Ascending aorta (tissue), 2 donors: Measurements from ENCODE around the gene C14orf119. TPM values are rescaled to one million over a fixed set of nuclear protein-coding genes. Genes with fewer than 3 reads are reported as not detected.

ENCODE experiments used
- DNase-seq, 2 donors: peaks; one replicate each; pipeline ENCODE4 v3.0.0-alpha.2; 2019; ENCODE audit warnings: low spot score in 2 of 2
- H3K27ac ChIP-seq, 2 donors: fragments of 200-600 bp; sonication (generic); one replicate each; pipeline ENCODE4 v1.5.1; 2016 to 2017; ENCODE audit warnings: mild to moderate bottlenecking in 1 of 2
- H3K27me3 ChIP-seq: fragments of 200-600 bp; sonication (generic); one replicate; pipeline ENCODE4 v1.5.1; 2017
- H3K36me3 ChIP-seq, 2 donors: fragments of 200-600 bp; sonication (generic); one replicate each; pipeline ENCODE4 v1.5.1; 2016
- H3K4me1 ChIP-seq, 2 donors: fragments of 200-600 bp; sonication (generic); one replicate each; pipeline ENCODE4 v1.5.1; 2016 to 2017; ENCODE audit warnings: mild to moderate bottlenecking in 1 of 2
- H3K4me3 ChIP-seq, 2 donors: fragments of 200-600 bp; sonication (generic); one replicate each; pipeline ENCODE4 v1.5.1; 2016 to 2017; ENCODE audit warnings: mild to moderate bottlenecking in 1 of 2
- H3K9me3 ChIP-seq, 2 donors: fragments of 200-600 bp; sonication (generic); one replicate each; pipeline ENCODE4 v1.5.1; 2016
- intact Hi-C: fragments of 100-400 bp; cut with DNase I; formaldehyde crosslinking; loops from one replicate; pipeline ENCODE4 v1.15.1; 2023
- total RNA-seq: library from RNA; depleted of rRNA; stranded (reverse); fragments of >200 nt; gene quantifications from one replicate; pipeline ENCODE4 v1.1.0, GENCODE V29; 2016
- TF ChIP-seq, protein P1 (sequence below), 3 experiments: fragments of 200-600 bp in 2 of 3; fragments of 450-650 bp in 1 of 3; sonication (generic) in 2 of 3; IDR thresholded peaks; one replicate each; pipeline ENCODE4 v1.5.1; 2016 to 2019; ENCODE audit warnings: antibody characterized with exemption in 3 of 3, mild to moderate bottlenecking in 1 of 3, moderate library complexity in 1 of 3

The C14orf119 gene
- total RNA-seq, 1 donor from 2014 or later: 2.2 TPM

DNA sequence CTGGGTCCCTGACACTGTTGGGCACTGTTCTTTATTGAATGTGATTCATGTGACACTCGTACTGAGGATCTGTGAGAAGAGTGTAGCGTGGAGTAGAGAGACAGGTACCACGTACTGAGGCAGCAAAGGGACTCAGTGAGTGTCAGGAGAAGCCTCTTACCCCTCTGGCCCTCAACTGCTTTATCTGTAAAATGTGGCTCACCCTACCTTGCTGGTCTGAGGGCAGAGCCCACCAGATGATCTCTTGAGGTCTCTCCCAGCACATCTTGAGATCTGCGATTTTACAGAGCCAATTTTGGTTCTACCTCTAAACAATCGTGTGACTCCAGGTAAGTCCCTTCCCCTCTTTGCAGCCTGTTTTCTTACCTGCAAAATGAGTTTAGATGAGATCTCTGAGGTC is 20.6 kb downstream of the C14orf119 start:
- H3K27ac ChIP-seq: no peak overlapping the region
- H3K4me3 ChIP-seq: no peak overlapping the region
- H3K36me3 ChIP-seq: no peaks in the 10 kb centered on the region
- intact Hi-C loops: no loop called here
- peaks cover 0 to 3% of the 10 kb centered on the region in 2 donors for H3K4me1 ChIP-seq
- no peak for DNase-seq
- TF ChIP-seq, protein P1, sequence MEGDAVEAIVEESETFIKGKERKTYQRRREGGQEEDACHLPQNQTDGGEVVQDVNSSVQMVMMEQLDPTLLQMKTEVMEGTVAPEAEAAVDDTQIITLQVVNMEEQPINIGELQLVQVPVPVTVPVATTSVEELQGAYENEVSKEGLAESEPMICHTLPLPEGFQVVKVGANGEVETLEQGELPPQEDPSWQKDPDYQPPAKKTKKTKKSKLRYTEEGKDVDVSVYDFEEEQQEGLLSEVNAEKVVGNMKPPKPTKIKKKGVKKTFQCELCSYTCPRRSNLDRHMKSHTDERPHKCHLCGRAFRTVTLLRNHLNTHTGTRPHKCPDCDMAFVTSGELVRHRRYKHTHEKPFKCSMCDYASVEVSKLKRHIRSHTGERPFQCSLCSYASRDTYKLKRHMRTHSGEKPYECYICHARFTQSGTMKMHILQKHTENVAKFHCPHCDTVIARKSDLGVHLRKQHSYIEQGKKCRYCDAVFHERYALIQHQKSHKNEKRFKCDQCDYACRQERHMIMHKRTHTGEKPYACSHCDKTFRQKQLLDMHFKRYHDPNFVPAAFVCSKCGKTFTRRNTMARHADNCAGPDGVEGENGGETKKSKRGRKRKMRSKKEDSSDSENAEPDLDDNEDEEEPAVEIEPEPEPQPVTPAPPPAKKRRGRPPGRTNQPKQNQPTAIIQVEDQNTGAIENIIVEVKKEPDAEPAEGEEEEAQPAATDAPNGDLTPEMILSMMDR (IDR thresholded peaks at IDR 0.05): no peak
- no peaks in the 10 kb centered on the region for H3K27me3 ChIP-seq
- H3K9me3 ChIP-seq: no peaks in the 10 kb centered on the region

DNA sequence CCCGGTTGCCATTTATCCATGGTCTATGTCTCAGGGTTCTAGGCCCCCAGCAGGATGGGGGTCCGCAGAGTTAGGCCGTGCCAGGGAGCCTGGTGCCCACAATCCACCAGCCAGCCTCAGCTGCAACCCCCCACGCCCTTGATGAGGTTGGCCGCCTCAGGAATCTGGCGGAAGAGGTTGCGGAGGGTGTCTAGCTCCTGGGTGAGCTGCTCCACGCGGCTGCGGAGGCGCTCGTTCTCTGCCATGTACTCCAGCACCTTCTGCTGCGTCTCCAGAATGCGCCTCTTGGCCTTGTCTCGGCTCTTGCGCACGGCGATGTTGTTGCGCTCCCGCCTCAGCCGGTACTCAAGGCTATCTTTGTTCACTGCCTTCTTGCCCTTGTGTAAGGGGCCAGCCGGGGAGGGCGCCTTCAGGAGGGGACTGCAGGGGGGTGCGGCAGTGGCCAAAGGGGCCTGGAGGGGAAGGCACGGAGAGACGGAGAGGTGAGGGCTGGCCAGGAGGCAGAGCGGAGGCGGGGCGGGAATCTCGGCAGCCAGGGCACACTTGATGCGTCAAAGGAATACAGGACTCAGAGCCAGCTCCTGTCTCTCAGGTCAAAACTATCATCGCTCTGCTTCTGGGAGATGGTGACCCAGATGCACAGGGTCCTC is 22.2 kb downstream of the C14orf119 start:
- H3K4me3 ChIP-seq: no peak overlapping the region
- TF ChIP-seq, protein P1 (IDR thresholded peaks at IDR 0.05): no peak
- H3K36me3 ChIP-seq: no peaks in the 10 kb centered on the region
- no peak overlapping the region for H3K27ac ChIP-seq
- H3K27me3 ChIP-seq: no peaks in the 10 kb centered on the region
- H3K4me1 ChIP-seq: peaks cover 6 to 7% of the 10 kb centered on the region in 2 donors
- no peaks in the 10 kb centered on the region for H3K9me3 ChIP-seq
- no peak for DNase-seq
- intact Hi-C loops: no loop called here

DNA sequence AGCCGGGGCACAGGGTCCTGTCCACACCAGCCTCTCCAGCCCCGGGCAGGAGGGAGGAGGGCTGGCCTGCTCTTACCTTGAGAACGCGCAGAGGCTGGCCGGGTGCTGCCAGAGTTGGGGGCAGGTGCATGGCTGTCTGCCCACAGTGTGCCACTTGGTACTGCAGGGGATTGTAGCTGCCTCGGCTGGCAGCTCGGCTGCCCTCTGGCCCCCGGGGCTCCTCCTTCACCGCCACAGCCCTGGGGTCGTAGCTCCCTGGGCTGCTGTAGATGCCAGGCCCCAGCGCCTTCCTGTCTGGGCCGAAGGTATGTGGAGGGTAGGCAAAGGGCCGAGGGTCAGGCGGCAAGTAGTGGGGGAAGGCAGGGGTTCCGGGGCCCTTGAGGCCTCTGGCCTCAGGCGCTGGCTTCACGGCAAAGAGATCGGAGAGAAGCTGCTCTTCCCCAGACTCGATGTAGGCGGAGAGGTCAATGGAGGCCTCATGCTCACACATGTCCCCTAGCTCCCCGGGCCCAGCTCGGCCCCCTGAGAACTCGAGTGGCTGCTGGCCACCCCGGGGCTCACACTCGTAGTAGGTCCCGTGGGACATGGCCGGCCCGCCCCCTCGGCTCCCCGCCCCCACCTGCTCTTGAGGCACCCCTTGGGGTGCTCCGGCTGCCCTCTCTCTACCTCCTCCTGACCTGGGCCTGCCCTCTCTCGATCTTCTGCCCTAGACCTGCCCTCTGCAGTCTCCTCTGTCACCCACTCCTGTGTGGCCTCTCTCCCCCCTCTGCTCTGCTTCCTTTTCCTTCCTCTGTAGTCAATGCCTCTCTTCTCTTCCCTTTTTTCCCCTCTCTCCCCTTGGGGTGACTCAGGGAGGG is 23.4 kb downstream of the C14orf119 start, which contains the start of gene CEBPE:
Gene CEBPE (minus strand): TSS at position 750 of the 857 bp plus-strand sequence. CDS start 164 bp downstream, at position 586.
- H3K27me3 ChIP-seq: no peaks in the 10 kb centered on the region
- H3K27ac ChIP-seq: no peak within 1 kb of the TSS
- H3K9me3 ChIP-seq: no peaks in the 10 kb centered on the region
- no peak for DNase-seq
- H3K36me3 ChIP-seq: no peaks in the 10 kb centered on the region
- H3K4me1 ChIP-seq: peaks cover 6 to 11% of the 10 kb centered on the region in 2 donors
- intact Hi-C loops: no loop called here
- H3K4me3 ChIP-seq: no peak within 1 kb of the TSS
- TF ChIP-seq, protein P1 (IDR thresholded peaks at IDR 0.05): no peak

DNA sequence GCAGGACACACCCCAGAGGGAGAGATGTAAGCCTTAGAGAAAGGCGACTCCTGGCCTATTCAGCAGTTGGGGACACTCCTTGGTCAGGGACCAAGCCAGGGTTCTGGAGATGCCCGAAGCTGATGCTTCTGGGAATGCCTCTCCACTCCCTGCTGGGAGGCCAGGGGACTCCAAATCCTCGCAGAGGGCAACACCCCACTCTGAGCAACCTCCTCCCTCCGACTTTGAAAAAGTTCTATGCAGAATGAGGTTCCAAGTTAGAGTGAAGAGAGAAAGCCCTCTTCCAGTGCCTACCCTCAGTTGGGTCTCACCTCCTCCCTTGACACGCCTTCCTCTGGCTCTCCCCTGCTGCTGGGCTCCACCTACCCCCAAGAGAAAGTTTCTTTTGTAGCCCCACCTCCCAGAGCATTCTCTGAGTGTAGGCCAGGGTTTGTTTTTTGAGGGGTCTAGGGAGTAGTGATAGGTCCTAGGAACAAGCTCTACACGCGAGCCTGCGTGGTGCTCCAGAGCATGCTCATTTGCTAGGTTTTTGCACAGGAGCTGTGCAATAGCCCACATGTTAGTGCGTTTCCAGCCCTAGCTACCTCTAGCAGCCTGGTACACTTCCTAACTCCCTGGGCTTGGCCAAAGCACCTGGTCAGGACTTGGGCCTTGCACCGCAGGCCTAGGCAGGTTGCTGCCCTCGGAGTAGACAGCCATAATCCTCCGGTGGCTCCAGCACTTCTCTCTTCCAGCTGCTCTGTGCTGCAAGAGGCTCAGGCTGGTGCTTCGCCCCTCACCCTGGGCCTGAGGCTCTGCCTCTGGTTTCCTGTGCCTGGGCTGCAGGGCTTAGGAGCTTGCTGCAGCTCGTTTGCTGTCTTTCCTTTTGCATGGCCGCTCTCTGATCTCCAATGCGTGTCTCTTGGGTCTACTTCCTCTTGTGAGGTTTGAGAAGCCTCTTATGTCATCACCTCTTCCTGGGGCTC is 24.3 kb downstream of the C14orf119 start:
- TF ChIP-seq, protein P1 (IDR thresholded peaks at IDR 0.05): no peak
- no peak overlapping the region for H3K4me3 ChIP-seq
- H3K9me3 ChIP-seq: no peaks in the 10 kb centered on the region
- no peak for DNase-seq
- no peaks in the 10 kb centered on the region for H3K36me3 ChIP-seq
- intact Hi-C loops: loop anchor here (1.0 to 5.0 kb wide), 2 partner anchors 68 to 183 kb away; partner anchors contain the start of gene PPP1R3E
- no peaks in the 10 kb centered on the region for H3K27me3 ChIP-seq
- no peak overlapping the region for H3K27ac ChIP-seq
- peaks cover 6 to 18% of the 10 kb centered on the region in 2 donors for H3K4me1 ChIP-seq
